Thymus (tissue), 11 donors: ENCODE data around the gene UBE2G2. TPM values are rescaled to one million over a fixed set of nuclear protein-coding genes. Genes with fewer than 3 reads are reported as not detected.

Experiments
- DNase-seq, 9 donors: peaks; one replicate each; pipeline ENCODE4 v3.0.0-alpha.2; 2013; ENCODE audit warnings: low spot score in 9 of 9, low read depth in 6 of 9, missing footprints in 1 of 9
- H3K27ac ChIP-seq, 2 donors: one replicate each; pipeline ENCODE4 v1.5.1; 2013; ENCODE audit warnings: control low read depth in 1 of 2, low read depth in 1 of 2, low read length in 1 of 2, mild to moderate bottlenecking in 1 of 2, moderate library complexity in 1 of 2
- H3K27me3 ChIP-seq, 2 donors: one replicate each; pipeline ENCODE4 v1.5.1; 2013; ENCODE audit warnings: low read length in 1 of 2; ENCODE audit not compliant: control insufficient read depth in 2 of 2, insufficient read depth in 1 of 2
- H3K36me3 ChIP-seq, 2 donors: one replicate each; pipeline ENCODE4 v1.5.1; 2013; ENCODE audit warnings: low read length in 1 of 2, mild to moderate bottlenecking in 1 of 2, moderate library complexity in 1 of 2; ENCODE audit not compliant: control insufficient read depth in 2 of 2, insufficient read depth in 2 of 2
- H3K4me1 ChIP-seq, 2 donors: one replicate each; pipeline ENCODE4 v1.5.1; 2013; ENCODE audit warnings: low read length in 2 of 2; ENCODE audit not compliant: control insufficient read depth in 2 of 2, insufficient read depth in 2 of 2
- H3K4me3 ChIP-seq, 2 donors: one replicate each; pipeline ENCODE4 v1.5.1; 2013; ENCODE audit warnings: low read length in 2 of 2, control low read depth in 1 of 2, mild to moderate bottlenecking in 1 of 2
- H3K9me3 ChIP-seq, 2 donors: one replicate each; pipeline ENCODE4 v1.5.1; 2013; ENCODE audit warnings: low read length in 1 of 2, mild to moderate bottlenecking in 1 of 2; ENCODE audit not compliant: control insufficient read depth in 2 of 2, insufficient read depth in 1 of 2
- WGBS: extraction: QIAGEN DNeasy Blood & Tissue Kit; methylation state at CpG from one replicate; pipeline ENCODE4 v1.1.7; 2013; 5-methylcytosine and 5-hydroxymethylcytosine counted together
- polyA plus RNA-seq: library from polyadenylated mRNA; stranded (reverse); fragments of 200-250 nt; gene quantifications from one replicate; pipeline ENCODE4 v1.2.3, GENCODE V29; 2013
- total RNA-seq: library from RNA; stranded (reverse); fragments of 120-200 nt; gene quantifications from one replicate; pipeline ENCODE4 v1.2.4, GENCODE V29; 2013
- donor health status: healthy.

Gene UBE2G2
- total and polyA plus RNA-seq, 2 donors = 32.8 to 67.6 TPM

- DNase-seq = no peak
- H3K9me3 ChIP-seq = no peaks in the 10 kb centered on the region
- H3K4me3 ChIP-seq = no peak overlapping the region
- peaks cover 0 to 6% of the 10 kb centered on the region in 2 donors for H3K27me3 ChIP-seq
- WGBS = 95% methylated on average over 30 of the region's 30 CpGs
- H3K27ac ChIP-seq = no peak overlapping the region
- H3K4me1 ChIP-seq = no peaks in the 10 kb centered on the region
- no peaks in the 10 kb centered on the region for H3K36me3 ChIP-seq
Measured at GRCh38 chr21:44838039-44838895, 36.6 kb upstream of the UBE2G2 start.

GRCh38 chr21:44837537-44837936 is 35.9 kb upstream of the UBE2G2 start:
- no peaks in the 10 kb centered on the region for H3K4me1 ChIP-seq
- DNase-seq = no peak
- H3K4me3 ChIP-seq = no peak overlapping the region
- peaks cover 0 to 4% of the 10 kb centered on the region in 2 donors for H3K27me3 ChIP-seq
- H3K27ac ChIP-seq = no peak overlapping the region
- H3K9me3 ChIP-seq = no peaks in the 10 kb centered on the region
- WGBS = 96% methylated on average over 13 of the region's 13 CpGs
- H3K36me3 ChIP-seq = no peaks in the 10 kb centered on the region

- 87% methylated on average over 37 of the region's 37 CpGs for WGBS
- peaks cover 0 to 2% of the 10 kb centered on the region in 2 donors for H3K27me3 ChIP-seq
- H3K27ac ChIP-seq = no peak overlapping the region
- no peaks in the 10 kb centered on the region for H3K36me3 ChIP-seq
- no peak overlapping the region for H3K4me3 ChIP-seq
- no peaks in the 10 kb centered on the region for H3K9me3 ChIP-seq
- no peaks in the 10 kb centered on the region for H3K4me1 ChIP-seq
- no peak for DNase-seq
Measured at GRCh38 chr21:44836666-44837471, 35.2 kb upstream of the UBE2G2 start.

DNA sequence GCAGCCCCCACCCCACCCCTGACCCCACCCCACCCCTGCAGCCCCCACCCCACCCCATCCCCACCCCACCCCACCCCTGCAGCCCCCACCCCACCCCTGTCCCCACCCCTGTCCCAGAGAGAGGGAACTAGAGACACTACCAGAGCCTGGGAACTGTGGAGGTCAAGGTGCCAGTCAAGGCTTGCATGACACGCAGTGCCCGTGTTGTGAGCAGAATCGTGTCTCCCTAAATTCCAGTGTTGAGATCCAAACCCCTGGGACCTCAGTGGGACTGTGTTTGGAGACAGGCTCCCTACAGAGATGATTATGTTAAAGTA is 34.7 kb upstream of the UBE2G2 start:
- Histone ChIP-seq H3K36me3 (no peaks in the 10 kb centered on the region), H3K27me3 (peaks cover 0 to 2% of the 10 kb centered on the region in 2 donors), H3K4me1 (peaks cover 0 to 1% of the 10 kb centered on the region in 2 donors), H3K4me3 (no peak overlapping the region), H3K9me3 (no peaks in the 10 kb centered on the region), H3K27ac (no peak overlapping the region)
- 94% methylated on average over 3 of the region's 3 CpGs for WGBS
- DNase-seq = no peak

DNA sequence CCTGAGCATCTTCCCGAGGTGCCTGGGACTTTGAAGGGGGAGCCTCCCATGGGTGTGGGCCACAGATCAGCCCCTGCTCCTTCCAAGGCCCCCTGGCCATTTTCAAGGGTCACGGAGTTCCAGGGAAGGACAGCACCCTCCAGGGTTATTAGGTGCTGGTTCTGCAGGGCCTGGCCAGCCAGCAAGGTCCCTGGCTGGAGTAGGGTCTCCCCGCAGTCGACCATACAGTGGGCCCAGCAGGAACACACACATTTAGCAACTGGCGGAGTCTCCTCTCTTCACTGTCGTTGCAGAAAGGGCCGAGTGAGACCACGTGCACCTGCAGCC is 34.0 kb upstream of the UBE2G2 start:
- H3K27me3 ChIP-seq = no peaks in the 10 kb centered on the region
- H3K9me3 ChIP-seq = no peaks in the 10 kb centered on the region
- no peak overlapping the region for H3K27ac ChIP-seq
- no peak for DNase-seq
- 82% methylated on average over 8 of the region's 8 CpGs for WGBS
- H3K36me3 ChIP-seq = no peaks in the 10 kb centered on the region
- H3K4me1 ChIP-seq = peaks cover 0 to 2% of the 10 kb centered on the region in 2 donors
- H3K4me3 ChIP-seq = no peak overlapping the region

GRCh38 chr21:44834951-44835646 is 33.5 kb upstream of the UBE2G2 start:
- no peak for DNase-seq
- H3K4me1 ChIP-seq = peaks cover 0 to 2% of the 10 kb centered on the region in 2 donors
- no peaks in the 10 kb centered on the region for H3K9me3 ChIP-seq
- H3K4me3 ChIP-seq = no peak overlapping the region
- no peak overlapping the region for H3K27ac ChIP-seq
- H3K27me3 ChIP-seq = no peaks in the 10 kb centered on the region
- 92% methylated on average over 29 of the region's 29 CpGs for WGBS
- H3K36me3 ChIP-seq = no peaks in the 10 kb centered on the region

DNA sequence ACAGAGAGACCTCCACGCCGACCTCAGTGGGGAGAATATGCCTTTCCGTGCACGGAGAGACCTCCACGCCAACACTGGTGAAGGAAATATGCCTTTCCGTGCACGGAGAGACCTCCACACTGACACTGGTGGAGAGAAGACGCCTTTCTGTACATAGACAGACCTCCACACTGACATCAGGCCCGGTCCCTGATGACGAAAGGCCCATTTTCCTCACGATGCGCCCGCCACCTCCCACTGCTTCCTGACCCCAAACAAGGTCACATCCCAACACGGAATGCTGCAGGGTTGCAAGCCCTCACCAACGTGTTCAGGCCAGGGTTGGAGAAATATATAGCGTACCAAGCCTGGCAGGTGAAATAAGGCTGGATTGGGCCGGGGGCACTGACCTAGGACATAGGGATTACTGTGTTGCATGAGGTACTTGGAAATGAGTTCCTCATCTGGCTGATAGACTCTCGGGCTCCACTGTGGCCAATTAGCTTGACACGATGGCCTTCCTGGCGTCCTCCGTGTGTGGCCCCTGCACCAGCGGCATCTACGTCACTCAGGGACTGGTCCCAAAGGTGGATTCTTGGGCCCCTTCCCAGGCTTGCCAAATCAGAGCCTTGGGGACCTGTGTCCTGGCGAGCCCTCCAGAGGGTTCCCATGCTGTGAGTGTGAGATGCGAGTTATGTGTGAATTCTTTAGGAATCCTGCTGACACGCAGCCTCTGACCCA is 32.8 kb upstream of the UBE2G2 start:
- Histone ChIP-seq H3K4me1 (peaks cover 0 to 2% of the 10 kb centered on the region in 2 donors), H3K27ac (no peak overlapping the region), H3K36me3 (no peaks in the 10 kb centered on the region), H3K27me3 (no peaks in the 10 kb centered on the region), H3K9me3 (no peaks in the 10 kb centered on the region), H3K4me3 (no peak overlapping the region)
- DNase-seq = no peak
- 96% methylated on average over 26 of the region's 26 CpGs for WGBS

DNA sequence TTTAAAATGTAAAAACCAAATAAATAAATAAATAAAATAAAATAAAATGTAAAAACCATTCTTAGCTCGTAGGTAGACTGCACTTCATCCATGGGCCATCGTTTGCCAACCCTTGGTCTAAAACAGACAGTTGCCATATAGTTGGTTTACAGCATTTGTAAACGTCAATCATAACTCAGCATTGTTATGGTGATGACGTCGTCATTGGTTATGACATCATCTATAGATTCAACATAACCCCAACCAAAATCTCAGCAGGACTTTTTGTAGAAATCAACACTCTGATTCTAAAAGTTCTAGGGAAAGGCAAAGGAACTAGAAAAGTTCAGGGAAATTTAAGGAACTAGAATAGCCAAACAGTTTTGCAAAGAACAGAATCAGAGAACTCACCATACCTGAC is 32.0 kb upstream of the UBE2G2 start:
- DNase-seq = no peak
- Histone ChIP-seq H3K9me3 (peaks cover 0 to 5% of the 10 kb centered on the region in 2 donors), H3K4me3 (no peak overlapping the region), H3K36me3 (no peaks in the 10 kb centered on the region), H3K27ac (no peak overlapping the region), H3K4me1 (peaks cover 0 to 2% of the 10 kb centered on the region in 2 donors), H3K27me3 (no peaks in the 10 kb centered on the region)
- 96% methylated on average over 5 of the region's 5 CpGs for WGBS
